Peyer's patch (tissue), 4 donors: ENCODE data around the gene CCDC144A.

Experiments
- CTCF ChIP-seq, 6 experiments: fragments of 450-650 bp in 4 of 6; fragments of 200-600 bp in 2 of 6; sonication (generic) in 1 of 6; IDR thresholded peaks; one replicate each; pipeline ENCODE4 v1.5.1; 2017 to 2019; ENCODE audit warnings: antibody characterized with exemption in 6 of 6, mild to moderate bottlenecking in 3 of 6, moderate library complexity in 1 of 6
- POLR2A ChIP-seq, 2 donors: fragments of 450-650 bp; IDR thresholded peaks; one replicate each; pipeline ENCODE4 v1.5.1; 2017; ENCODE audit warnings: antibody characterized with exemption in 2 of 2, mild to moderate bottlenecking in 2 of 2, moderate library complexity in 2 of 2

GRCh38 chr17:16818821-16819683 lies 129.0 kb downstream of the CCDC144A start:
- TF ChIP-seq CTCF (IDR thresholded peaks at IDR 0.05) (no peak), POLR2A (IDR thresholded peaks at IDR 0.05) (no peak)
